CD4-positive, alpha-beta T cell treated with Interleukin-2 at 100 ng/mL for 4 hours (primary cell): Measurements from ENCODE around the gene SLAMF1.

Experiments used
- DNase-seq: peaks from one replicate; pipeline ENCODE4 v3.0.0-alpha.2; 2020; ENCODE audit warnings: low spot score

SLAMF1 gene

DNA sequence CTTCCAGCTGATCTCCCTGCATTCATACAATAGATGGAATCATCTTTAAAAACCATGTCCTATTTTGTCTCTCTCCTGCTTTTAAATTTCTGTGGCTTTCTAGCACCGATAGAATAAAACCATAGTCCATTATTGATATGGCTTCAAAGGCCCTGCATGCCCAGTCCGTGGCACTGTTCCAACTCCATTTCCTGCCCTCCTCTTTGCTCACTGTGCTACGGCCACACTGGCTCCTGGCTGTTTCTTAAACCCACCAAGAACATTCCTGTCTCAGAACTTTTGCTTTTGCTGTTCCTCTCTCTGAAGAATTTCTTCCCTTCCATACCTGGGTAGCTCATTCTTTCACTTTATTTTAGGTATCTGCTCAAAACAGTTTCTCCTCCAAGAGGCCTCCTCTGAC is 7.2 kb downstream of the SLAMF1 start:
- no peak for DNase-seq

DNA sequence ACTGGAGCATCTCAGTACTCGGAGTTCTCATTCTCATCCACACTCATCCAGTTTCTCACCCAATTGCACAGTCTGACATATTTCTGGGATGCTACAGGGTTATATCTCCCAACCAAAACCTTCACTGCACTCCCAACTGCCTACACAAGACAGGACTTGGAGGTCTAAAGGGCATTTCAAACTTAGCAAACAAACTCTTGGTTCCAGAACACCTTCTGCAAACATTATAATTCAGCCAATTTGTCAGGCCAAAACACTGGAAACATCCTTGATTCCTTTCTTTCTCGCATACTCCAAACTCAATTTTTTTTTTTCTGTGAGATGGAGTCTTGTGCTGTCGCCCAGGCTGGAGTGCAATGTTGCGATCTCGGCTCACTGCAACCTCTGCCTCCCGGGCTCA is 7.9 kb downstream of the SLAMF1 start:
- no peak for DNase-seq

DNA sequence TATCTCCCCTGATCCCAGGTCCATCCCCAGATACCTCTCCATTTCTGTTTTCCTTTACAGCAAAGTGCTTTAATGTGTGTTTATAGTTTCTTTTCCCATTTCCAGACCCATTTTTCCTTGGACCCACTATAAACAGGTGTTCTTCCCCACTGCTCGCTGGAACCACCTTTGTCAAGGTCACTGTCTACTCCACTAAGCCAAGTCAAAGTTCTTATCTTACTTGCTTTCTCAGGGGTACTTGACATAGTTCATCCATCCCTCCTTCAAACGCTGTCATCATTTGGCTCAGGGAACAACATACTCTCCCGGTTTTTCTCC is 8.3 kb downstream of the SLAMF1 start:
- DNase-seq, result no peak

DNA sequence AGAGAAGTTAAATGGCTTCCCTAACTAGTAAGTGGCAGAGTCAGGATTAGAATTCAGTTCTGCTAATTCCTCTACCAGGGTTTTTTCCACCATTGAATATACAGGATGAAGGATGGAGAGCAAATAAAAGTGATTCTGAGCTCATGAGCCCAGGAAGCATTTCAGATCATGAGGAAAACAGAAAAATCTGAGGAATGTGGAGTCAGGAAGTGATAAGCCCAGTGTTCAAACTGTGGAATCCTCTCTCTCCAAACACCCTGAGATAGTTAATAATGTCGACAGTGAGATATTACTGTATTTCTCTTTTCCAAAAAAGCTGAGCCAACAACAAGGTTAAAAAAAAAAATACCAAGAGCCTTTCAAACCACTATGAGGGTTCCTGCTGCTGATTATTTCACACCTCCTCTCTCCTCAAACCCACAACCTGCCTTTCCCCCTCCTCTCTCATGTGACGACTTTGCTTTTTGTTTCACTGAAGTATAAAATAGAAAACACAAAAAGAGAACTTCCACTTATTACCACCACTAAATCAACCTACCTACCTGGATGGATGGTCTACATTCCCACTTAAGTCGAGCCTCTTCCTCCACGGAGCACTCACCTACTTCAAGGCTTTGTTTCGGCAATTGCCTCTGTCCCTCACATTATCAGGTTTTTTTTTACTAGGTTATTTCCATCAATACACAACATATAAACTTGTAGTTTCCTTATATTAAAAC is 8.9 kb downstream of the SLAMF1 start:
- peak; percentile 81 for DNase-seq

DNA sequence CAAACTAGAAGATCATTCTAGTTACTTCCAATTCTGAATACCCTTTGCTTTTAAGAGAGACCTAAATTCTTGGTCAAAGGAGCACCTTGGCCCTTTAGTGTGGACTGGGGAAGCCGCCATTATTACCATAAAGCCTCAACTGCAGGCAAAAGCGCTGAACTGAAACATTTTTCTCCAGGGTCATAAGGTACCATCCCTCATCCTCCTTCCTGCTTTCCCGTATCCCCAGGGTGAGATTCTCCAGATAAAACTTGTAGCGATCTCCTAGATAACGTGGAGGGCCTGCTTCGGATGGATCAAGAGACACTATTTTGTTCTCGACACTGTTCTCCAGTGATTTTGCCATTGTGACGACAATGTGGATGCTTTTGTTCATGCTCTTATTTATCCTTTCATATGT is 9.8 kb downstream of the SLAMF1 start:
- no peak for DNase-seq

- DNase-seq, result no peak
Measured at GRCh38 chr1:160636547-160636946, 10.3 kb downstream of the SLAMF1 start.

DNA sequence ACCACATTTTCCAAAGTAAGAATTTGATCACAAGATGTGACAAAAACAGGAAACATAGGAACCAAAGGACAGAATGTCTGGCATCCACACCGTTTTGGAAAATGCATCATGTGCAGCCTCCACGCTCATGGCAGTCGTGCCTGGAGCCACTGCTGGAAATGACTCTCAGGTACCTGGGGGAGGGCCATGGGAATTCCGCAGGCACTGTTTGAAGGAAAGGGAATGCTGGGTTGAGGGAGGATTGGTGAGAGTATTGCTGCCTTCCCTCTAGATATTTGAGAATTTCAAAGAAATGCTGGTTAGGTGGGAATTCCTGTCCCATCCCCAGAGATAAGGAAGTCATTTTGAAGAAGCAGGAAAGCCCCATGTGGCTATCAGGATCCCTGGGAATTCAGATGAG is 10.8 kb downstream of the SLAMF1 start:
- no peak for DNase-seq

- DNase-seq, result no peak
Measured at GRCh38 chr1:160634543-160635491, 12.0 kb downstream of the SLAMF1 start.

DNA sequence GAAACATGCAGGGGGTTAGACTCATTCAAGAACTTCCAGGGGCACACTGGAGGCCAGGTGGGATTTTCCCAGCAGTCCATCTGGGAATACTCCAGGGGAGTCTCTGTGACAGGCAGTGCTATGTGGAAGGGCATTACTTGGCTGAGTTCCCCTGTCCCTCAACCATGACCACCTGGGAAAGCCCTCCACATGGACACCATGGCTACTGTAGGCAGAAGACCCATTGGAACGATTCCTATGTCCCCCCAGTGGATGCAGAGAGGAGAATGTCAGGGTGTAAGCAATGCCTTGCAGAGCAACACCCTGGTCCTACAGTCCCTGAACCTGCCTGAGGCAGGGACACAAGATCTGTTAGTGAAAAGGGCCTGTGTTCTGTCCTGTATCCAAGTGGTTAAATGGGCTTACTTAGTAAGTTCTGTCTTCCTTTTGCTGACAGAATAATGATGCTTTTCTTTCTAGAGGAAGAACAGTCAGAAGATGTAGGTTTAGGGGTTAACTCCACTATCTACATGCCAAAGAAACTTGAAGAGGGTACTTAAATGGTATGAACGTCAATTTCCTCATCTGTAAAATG is 13.4 kb downstream of the SLAMF1 start:
- no peak for DNase-seq

- DNase-seq, result no peak
Measured at GRCh38 chr1:160631983-160632625, 14.7 kb downstream of the SLAMF1 start.

DNA sequence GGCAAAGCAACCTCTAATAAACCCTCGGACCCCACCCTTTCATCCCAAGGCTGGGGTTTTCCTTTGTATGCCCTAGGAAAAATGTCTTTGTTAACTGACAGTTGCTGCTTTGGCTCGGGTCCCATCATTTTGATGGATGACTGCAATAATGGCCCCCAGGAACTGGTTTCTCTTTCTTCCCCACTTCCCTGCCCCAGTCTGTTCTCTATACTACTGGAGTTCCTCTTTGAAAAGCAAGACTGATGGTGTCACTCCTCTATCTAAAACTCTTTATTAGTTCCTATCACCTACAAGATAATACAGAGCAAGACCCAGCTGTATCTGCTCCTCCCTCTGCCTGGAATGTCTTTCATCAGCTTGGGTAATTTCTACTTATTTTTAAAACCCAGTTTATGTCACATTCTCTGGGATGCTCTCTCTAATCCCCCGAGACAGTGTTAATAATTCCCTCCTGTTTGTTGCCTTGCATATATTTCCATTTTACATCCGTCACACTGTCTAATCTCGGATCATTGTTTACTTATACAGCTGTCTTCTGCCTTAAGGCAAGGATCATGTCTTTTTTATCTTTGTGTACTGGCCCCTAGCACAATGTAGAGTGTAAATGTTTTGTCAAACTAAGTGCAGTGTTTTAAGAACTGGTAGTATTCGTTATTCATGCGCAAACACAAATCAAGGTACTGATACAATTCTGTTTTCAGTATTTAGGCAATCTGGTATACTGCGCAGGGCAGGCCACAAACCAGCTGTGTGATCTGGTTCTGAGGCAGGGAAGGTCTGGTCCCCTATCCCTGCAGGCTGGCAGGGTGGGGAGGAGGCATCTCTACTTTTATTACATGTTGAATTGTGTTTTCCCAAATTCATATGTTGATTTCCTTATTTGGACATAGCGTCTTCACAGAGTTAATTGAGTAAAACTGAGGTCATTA is 16.1 kb downstream of the SLAMF1 start:
- no peak for DNase-seq

DNA sequence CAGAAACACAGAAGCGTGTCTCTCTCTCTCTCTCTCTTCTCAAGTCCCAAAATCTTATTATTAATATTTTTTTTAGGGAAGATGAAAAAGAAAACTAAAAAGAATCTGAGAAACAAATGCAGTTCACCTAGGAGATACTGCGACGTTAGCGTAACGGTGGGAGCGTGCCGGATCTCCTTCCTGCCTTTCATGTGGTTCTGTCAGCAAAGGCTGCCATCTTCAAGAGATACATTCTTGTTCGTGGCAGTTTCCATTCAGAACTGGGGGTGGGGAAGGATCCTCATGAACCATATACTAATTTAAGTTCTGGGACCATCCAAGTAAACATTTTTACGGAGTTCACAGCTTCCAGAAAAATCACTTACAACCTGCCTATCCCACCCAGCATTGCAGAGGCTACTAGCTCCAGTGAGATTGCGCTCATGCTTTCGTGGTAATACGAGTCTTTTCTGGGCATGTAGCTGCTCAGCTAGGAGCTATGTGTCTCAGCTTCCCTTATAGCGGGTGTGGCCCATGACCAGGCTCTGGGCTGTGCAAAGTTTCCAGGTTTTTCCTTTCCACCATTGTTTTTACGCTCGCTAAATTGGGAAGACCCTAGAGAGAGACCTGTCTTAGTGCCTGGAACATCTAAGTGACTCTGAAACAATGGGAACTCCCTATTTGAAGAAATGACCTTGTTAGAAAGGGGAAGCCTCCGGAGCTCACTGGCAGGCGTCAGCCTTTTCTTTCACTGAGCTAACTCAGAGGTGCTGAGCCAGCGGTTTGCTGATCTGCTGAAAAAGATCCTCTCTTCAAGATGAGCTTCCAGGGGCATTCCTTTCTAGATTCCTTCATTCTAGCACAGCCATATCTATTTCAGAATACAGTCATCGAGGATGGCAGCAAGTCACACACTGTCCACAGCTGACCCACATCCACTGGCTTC is 17.3 kb downstream of the SLAMF1 start:
- peak; percentile 79 for DNase-seq

DNA sequence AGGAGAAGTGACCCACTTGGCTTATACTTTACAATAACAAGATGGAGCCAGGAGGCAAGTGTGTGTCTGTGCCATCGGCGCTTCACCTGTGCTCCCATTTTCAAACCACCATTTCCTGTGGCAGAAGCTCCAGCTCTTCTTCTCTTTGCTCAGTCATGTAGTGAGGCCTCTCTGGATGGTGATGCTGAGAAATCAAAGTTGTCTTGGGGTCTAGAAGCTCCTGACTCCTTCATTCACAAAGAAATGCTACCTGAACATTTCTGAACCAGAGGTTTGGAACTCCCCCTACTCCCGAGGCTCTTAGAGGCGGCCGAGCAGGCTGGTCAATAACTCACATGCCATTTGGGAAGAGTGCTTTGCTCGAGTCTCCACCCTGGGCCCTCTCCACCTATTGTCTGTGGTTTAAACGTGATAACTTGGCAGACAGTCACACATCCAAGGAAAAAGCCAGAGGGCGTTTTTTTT is 18.0 kb downstream of the SLAMF1 start:
- no peak for DNase-seq

DNA sequence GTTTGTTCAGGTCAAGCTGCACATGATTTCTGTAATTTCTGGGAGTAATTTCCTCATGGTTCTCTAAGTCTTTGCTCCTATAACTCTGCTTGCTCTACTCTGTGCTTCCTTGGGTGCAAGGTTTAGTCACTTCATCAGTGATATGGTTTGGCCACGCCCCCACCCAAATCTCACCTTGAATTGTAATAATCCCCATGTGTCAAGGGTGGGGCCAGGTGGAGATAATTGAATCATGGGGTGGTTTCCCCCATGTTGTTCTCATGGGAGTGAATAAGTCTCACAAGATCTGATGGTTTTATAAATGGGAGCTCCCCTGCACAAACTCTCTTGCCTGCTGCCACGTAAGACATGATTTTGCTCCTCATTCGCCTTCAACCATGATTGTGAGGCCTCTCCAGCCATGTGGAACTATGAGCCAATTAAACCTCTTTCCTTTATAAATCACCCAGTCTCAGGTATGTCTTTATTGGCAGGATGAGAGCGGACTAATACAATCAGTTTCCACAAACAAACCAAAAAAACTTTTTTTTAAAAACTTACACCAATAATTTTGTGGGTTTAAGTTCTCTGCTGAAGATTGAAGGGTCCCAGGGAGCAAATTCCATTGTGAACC is 19.1 kb downstream of the SLAMF1 start:
- DNase-seq, result peak; percentile 87

DNA sequence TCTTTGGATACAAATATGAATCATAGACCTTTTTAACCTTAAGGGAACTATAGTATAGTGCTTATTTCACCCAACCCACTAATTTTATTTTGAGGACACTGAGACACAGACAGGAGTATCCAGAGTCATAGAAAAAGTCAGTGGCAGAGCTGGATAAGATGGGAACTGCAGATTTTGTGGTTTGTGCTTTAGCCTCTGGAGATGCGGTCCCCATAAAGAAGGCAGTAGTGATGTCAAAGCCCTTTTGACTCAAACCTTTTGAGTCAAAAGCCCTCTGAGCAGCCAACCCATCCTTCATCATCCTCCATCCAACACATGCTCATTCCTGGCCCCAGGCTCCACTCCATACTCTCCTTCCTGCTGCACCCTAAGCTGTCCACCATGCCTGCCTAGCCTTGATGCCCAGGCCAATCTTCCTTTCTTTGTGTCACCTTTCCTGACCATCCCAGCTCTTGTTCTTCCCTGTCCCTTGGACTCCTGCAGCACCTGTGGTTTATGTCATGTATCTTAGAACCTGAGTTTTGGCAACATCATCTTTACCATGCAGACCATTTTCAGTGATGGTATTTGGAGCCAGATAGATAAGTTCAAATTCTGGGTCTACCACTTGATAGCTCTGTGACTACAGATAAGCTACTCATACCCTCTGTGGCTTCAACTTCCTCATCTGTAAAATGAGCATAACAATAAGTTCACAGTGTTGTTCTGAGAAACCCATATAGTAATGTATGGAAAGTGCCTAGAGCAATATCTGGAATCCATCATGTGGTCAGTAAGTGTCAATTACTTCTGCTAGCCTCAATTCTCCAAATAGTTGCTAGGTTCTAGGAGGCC is 20.1 kb downstream of the SLAMF1 start:
- peak; percentile 71 for DNase-seq

DNA sequence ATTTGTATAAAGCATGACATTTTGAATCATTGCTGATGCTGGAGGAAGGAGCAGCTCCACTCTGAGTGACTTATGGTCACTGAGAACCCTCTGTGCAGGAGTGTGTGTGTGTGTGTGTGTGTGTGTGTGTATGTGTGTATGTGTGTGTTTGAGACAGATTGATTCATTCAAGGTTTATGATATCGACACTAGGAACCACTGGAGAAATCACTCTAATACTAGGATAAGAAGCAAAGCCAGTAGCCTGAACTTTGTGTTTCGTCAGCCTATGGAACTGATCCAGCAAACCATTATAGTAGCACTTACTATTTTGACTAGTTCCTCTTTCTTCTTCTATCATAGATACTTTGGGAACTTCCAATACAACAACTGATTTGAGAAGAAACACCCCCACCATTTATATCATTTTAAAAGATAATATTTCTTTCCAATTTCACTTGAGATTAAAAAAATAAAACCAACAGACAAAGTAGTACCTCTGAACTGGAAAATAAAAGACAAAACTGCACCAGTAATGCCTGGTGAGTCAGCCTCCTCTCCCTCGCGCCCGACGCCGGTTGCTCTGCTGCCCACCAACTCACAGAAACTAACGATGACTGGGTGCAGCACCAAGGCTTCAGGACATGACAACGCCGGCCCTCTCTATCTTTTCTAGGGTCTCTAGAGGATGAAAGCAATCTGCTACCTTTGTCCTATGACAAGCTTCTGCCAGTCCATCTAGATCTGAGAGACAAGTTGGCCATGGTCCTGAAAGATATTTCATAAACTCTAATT is 20.9 kb downstream of the SLAMF1 start:
- DNase-seq, result peak; percentile 69

- DNase-seq, result no peak
Measured at GRCh38 chr1:160625321-160625720, 21.5 kb downstream of the SLAMF1 start.

- no peak for DNase-seq
Measured at GRCh38 chr1:160624464-160624863, 22.4 kb downstream of the SLAMF1 start.
